Measurements from ENCODE around the gene ATP5PD.
"Not testable (repeated sequence)": the region's sequence is repeated elsewhere in the genome, so short reads cannot be mapped to it uniquely, and the experiment has no call there.

Gene ATP5PD

DNA sequence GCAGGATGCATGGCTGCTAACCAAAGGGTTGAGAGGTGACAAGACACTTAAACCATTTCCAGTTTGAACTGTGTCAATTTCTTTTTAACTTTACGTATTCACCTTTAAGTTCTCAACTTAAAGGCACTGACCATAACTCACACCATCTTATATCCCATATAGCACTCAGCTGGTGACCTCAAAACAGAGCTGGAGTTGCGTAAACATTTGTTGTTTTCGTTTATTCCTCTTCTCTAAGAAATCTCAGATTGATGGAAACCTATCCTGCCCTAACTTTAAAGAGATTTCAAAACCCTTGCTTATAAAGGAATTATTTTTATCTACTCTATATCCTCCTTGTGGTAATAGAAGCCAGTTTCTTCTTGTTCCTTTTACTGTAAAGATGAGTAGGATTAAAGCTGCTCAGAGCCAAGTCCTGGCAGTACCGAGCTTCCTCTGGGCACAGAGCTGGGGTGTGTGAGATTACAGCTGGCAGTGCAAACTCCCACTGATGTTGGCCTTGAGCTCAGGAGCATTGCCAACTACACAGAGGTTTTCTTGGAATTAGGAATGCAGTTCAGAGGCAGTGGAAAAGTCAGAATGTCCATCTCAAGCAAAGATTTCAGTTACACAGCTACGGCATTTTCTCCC is 1.6 kb upstream of the ATP5PD start:
- DNase-seq, result no peak

GRCh38 chr17:75047398-75048098 is 779 bp upstream of the ATP5PD start:
- DNase-seq, result peak; percentile 22

DNA sequence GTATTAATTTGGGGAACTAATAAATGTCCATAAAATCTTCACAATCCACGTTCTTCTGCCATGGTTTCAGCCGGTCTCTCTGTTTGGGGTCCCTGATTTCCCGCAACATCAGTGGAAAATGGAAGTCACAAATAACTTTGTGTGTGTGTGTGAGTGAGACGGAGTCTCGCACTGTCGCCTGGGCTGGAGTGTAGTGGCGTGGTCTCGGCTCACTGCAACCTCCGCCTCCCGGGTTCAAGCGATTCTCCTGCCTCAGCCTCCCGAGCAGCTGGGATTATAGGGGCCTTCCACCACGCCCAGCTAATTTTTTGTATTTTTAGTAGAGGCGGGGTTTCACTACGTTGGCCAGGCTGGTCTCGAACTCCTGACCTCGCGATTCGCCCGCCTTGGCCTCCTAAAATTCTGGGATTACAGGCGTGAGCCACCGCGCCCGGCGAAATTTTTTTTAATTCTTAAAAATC is 793 bp downstream of the ATP5PD start:
- DNase-seq, result not testable (repeated sequence)

DNA sequence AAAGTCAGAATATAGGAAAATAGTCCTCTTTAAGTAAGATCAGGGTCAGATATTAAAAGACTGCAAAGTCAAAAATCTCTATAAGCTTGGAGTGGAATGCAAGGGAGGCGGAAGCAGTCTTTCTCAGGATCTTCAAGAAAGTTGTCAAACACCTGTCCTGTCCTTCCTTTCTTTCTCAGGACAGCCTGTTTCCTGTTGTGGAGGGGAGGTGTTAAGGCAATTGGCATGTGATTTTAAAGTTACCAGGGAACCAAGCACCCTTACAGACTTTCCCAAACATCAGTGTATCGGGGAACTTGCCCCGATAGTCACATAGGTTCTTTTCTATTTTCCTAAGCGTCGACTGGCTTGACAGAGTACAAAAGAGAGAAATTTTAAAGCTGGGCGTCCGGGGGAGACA is 2.1 kb downstream of the ATP5PD start:
- no peak for DNase-seq

DNA sequence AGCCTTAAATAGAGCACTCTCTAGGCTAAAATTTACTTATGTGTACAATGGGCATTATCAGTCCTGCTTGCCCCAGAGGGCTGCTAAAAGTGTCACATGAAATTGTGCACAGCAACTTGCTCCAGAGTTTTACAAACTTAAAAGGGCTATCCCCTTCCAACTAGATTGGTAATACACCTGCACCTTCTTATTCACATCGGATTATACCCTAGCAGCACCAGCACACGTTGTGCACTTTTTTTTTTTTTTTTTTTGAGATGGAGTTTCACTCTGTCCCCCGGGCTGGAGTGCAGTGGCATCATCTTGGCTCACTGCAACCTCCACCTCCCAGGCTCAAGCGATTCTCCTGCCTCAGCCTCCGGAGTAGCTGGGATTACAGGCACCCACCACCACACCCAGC is 3.0 kb downstream of the ATP5PD start:
- not testable (repeated sequence) for DNase-seq

GRCh38 chr17:75041656-75042280 is 5.0 kb downstream of the ATP5PD start:
- DNase-seq, result no peak

- no peak for DNase-seq
These were observed 7.5 kb downstream of the ATP5PD start for GRCh38 chr17:75039238-75039637.

- peak; percentile 86 for DNase-seq
These were observed 10.0 kb downstream of the ATP5PD start for GRCh38 chr17:75036643-75037268.

- DNase-seq, result peak; percentile 92
These were observed 12.4 kb downstream of the ATP5PD start for GRCh38 chr17:75034236-75034908.

DNA sequence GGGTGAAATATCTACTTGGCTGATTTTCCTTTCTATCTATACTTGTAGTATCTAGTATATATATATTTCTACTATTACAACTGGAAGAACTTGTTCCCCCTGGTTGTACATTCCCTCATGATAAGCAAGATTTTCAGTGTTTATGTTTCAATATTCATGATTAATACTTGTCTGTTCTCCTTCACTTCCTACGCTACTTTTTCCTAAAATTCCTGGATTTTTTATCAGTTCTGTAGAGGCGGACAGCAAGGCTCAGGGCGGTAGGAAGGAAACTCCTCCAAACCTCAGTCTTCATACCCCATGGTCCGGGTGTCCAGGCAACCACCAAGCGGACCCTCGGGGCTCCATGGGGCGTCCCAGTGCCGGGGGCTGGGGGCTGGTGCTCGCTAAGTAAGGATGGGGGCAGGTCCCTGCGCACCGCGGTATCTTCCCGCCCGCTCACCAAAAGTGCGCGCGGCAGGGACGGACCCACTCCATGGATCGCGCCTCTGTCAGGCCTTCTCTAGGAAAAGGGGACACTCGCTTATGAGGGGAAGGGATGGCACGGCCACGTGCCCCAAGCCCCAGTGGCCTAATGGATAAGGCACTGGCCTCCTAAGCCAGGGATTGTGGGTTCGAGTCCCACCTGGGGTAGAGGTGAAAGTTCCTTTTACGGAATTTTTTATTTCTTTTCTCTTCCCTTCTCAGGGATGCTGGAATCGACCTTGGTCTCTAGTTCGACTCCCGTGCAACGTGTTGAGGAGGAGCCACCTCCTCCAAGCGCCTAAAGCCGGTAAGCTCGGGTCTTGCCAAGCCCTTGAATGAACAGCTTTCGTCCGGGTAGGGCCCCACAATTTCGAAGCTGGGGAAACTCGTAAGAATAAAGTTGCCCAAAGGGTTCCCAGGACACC is 13.2 kb downstream of the ATP5PD start:
- DNase-seq, result peak; percentile 91

- DNase-seq, result peak; percentile 33
These were observed 14.0 kb downstream of the ATP5PD start for GRCh38 chr17:75032720-75033280.

DNA sequence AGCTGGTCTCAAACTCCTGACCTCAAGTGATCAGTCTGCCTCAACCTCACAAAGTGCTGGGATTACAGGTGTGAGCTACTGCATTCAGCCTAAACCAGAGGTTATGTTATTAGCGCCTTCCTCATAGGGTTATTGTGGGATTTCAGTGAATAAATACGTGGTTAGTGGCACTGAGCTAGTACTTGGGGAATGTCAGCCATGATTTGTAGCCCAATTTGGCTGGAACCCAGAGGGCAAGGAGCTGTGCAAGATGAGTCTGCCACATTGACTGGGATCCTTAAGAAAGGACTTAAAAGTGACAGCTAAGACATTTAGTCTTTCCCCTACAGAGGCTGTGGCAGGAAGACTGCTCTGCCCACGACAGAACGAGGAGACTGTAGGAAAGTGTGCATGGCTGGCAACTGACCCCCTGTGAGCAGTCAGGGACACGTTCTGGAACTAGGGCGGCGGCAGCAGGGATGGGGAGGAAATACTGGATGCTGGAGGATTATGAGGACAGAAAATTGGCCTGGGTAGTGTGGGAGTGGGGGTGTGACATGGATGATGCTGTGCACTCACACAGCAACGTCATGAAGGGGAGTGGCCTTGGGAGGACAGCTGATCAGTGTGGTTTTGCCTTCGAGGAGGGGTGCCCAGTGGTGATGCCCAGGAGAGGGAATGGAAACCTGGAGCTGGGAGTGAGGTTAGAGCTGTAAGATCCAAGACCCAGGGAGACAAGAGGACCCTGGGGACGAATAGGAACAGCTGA is 14.6 kb downstream of the ATP5PD start:
- DNase-seq, result peak; percentile 71

DNA sequence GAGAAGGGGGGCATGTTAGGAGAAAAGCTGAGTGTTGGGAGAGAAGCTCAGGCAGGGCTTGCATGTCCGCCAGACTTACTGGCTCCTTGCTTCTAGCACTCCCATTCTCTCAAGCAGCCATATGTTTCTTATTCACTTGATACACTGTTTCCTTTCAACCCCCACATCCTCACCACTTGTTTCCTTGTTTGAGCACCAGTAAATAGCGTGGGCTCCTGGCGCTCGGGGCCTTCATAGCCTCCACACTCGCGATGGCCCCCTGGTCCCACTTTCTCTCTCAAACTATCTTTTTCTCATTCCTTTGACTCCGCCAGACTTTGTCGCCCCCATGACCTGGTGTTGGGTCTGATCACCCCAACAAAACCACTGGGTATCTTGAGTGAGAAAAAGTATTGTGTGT is 16.6 kb downstream of the ATP5PD start:
- DNase-seq, result no peak

DNA sequence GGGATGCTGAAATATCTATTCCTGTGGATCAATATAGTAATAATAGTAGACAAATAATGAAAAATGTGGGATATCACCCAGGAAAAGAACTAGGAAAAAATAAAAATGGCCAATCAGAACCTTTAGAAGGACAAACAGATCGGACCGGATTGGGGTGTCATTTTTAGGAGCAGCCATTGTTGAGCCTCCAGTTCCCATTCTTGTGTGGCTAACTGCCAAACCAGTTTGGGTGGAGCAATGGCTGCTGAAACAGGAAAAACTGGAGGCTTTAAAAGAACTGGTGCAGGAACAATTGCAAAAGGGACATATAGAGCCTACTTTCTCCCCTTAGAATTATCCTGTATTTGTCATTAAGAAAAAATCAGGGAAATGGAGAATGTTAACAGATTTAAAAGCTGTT is 20.1 kb downstream of the ATP5PD start:
- DNase-seq, result not testable (repeated sequence)

DNA sequence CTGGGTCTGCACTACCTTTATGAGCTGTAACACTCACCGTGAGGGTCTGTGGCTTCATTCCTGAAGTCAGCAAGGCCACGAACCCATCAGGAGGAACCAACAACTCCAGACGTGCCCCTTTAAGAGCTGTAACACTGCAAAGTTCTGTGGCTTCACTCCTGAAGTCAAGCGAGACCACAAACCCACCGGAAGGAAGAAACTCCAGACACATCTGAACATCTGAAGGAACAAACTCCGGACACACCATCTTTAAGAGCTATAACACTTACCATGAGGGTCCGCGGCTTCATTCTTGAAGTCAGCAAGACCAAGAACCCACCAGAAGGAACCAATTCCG is 21.4 kb downstream of the ATP5PD start:
- DNase-seq, result not testable (repeated sequence)

GRCh38 chr17:75024686-75025397 is 21.9 kb downstream of the ATP5PD start:
- DNase-seq, result no peak

DNA sequence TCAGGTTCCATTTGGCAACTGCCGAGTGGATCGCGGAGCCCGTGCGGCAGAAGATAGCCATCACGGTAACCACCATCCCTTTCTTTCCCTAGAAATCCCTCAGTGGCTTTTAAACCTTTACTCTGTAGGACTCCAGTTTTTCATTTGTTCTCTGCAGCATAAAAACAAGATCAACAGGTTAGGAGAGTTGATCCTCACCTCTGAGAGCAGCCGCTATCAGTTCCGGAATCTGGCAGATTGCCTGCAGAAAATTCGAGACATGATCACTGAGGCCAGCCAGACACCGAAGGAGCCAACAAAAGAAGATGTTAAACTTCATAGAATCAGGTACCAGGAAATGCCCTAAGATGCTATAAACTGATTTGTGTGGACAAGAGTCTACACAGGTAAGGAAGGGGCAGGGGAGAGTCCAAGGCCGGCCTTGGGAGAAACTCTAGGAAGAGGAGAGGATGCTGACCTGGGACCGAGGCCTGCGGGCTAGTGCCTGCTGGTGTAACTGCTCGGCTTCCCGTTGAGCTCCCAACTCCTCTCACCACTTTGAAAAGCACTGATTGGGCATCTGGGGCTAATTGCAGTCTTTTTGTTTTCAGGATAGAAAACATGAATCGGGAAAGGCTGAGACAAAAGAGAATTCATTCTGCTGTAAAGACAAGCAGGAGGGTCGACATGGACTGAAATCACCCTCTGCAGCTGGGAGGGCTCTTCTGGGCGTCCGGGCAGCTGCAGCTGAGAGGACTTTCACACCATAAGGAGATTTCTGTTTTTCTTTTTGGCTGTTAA is 26.2 kb downstream of the ATP5PD start:
- no peak for DNase-seq

DNA sequence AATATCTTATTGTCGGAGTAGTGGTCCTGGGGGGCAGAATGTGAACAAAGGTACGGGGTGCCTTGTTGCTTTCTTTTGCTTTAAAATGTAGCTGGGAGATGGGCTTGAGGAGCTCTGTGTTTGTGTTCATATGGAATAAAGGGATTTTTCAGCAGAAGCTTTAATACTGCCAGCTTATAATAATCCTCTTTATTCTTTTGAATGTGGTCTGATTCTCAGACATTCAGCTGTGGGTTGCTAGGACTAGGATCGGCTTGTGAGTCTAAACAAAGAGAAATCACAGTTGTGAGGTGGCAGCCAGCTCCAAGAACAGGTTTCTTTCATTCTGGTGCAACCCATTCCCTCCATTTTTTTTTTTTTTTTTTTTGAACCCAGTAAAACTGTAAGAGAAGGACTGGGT is 27.1 kb downstream of the ATP5PD start:
- no peak for DNase-seq

- no peak for DNase-seq
These were observed 27.6 kb downstream of the ATP5PD start for GRCh38 chr17:75019146-75019545.

All from NCI-H146 (cell line).